ENCODE data around the gene DLG2. TPM values are rescaled to one million over a fixed set of nuclear protein-coding genes. Genes with fewer than 3 reads are reported as not detected.

DLG2 gene
- total and polyA plus RNA-seq, 2 of the 8 experiments (the other 6 are each of a cell fraction or from before 2014, with no cell fraction given) = 1.7 to 14.3 TPM

DNA sequence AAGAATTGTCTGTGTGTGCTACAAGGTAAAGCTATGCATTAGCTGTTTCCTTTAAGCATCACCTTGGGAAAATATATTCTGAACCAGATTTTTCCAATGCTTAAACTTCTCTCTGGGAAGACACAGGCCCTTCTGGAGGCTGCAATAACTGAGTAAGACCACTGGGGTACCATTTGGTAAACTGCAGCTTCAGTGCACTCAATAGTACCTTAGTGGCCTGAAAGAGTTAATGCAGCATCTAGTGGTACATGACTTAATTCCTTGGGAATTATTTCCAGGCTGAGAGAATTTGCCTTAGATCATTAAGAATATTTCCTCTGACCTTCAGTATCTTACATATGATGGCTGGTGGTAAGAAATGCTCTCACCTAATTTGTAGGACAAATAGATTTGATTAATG is 727.4 kb downstream of the DLG2 start (continued):
- TF ChIP-seq EGR1 (IDR thresholded peaks at IDR 0.05; ENCODE audit: borderline replicate concordance, low read depth, low read length) (no peak), POLR2AphosphoS5 (IDR thresholded peaks at IDR 0.05; ENCODE audit: low read depth, low read length) (no peak), TAF7 (optimal IDR thresholded peaks at IDR 0.05; ENCODE audit: borderline replicate concordance, low read depth, low read length) (no peak)
